DMS 273 (cell line): Measurements from ENCODE around the gene KCNQ4.

Experiments used
- DNase-seq: peaks from one replicate; lab custom pipeline; 2025; ENCODE audit not compliant: unreplicated experiment; lab: John Stamatoyannopoulos, UW

Gene KCNQ4

GRCh38 chr1:40857737-40858136 lies 74.2 kb downstream of the KCNQ4 start:
- peak; percentile 100 for DNase-seq

GRCh38 chr1:40858856-40859416 lies 75.3 kb downstream of the KCNQ4 start:
- peak; percentile 100 for DNase-seq

GRCh38 chr1:40860706-40861223 lies 77.2 kb downstream of the KCNQ4 start:
- peak; percentile 99 for DNase-seq

- DNase-seq = peak; percentile 100
Measured at GRCh38 chr1:40861224-40862003, 77.8 kb downstream of the KCNQ4 start.

- peak; percentile 100 for DNase-seq
Measured at GRCh38 chr1:40862008-40862863, 78.6 kb downstream of the KCNQ4 start, which contains the start of gene CITED4. TSS of gene CITED4 (minus strand) at chr1:40862363. CDS start at chr1:40862127, 236 bp downstream.

- no peak for DNase-seq
Measured at GRCh38 chr1:40868051-40868723, 84.6 kb downstream of the KCNQ4 start.

- no peak for DNase-seq
Measured at GRCh38 chr1:40870135-40870728, 86.6 kb downstream of the KCNQ4 start.

GRCh38 chr1:40872276-40872675 lies 88.7 kb downstream of the KCNQ4 start:
- peak; percentile 98 for DNase-seq

GRCh38 chr1:40873863-40874472 lies 90.4 kb downstream of the KCNQ4 start:
- no peak for DNase-seq

GRCh38 chr1:40876436-40876761 lies 92.8 kb downstream of the KCNQ4 start:
- DNase-seq = no peak

- DNase-seq = no peak
Measured at GRCh38 chr1:40876891-40877290, 93.3 kb downstream of the KCNQ4 start.

- peak; percentile 100 for DNase-seq
Measured at GRCh38 chr1:40877698-40878097, 94.1 kb downstream of the KCNQ4 start.

- DNase-seq = no peak
Measured at GRCh38 chr1:40878906-40879305, 95.3 kb downstream of the KCNQ4 start.

GRCh38 chr1:40879482-40880175 lies 96.0 kb downstream of the KCNQ4 start:
- no peak for DNase-seq

- peak; percentile 100 for DNase-seq
Measured at GRCh38 chr1:40880813-40881549, 97.4 kb downstream of the KCNQ4 start.

- DNase-seq = no peak
Measured at GRCh38 chr1:40884055-40884795, 100.6 kb downstream of the KCNQ4 start.

- DNase-seq = no peak
Measured at GRCh38 chr1:40886318-40887011, 102.9 kb downstream of the KCNQ4 start.

GRCh38 chr1:40887012-40887378 lies 103.4 kb downstream of the KCNQ4 start:
- DNase-seq = no peak
